ENCODE data around the gene SPATS2L. TPM values are rescaled to one million over a fixed set of nuclear protein-coding genes. Genes with fewer than 3 reads are reported as not detected.

The SPATS2L gene
- polyA plus RNA-seq, 1 experiment: 243 TPM

DNA sequence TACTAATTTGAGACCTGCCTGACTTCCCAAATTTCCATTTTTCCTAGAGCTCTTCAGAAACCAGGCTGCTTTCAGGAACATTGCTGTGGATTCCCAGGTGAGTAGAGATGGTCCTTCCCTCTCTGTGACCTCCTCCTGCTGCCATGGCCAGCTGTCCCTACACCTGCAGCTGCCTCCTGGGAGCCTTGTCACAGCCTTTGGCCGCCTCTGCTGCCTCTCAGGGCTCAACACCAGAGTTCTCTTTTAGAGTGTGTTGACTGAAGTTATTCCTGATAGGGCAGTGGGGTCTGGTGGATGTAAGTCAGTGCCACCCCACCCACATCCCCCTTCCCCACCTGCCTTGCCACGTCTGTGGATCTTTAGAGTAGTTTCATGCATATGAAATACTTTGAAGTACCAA lies 22.9 kb downstream of the SPATS2L start:
- H3K4me3 ChIP-seq (ENCODE audit: low read depth, low read length): no peak overlapping the region
- TF ChIP-seq, protein P1, sequence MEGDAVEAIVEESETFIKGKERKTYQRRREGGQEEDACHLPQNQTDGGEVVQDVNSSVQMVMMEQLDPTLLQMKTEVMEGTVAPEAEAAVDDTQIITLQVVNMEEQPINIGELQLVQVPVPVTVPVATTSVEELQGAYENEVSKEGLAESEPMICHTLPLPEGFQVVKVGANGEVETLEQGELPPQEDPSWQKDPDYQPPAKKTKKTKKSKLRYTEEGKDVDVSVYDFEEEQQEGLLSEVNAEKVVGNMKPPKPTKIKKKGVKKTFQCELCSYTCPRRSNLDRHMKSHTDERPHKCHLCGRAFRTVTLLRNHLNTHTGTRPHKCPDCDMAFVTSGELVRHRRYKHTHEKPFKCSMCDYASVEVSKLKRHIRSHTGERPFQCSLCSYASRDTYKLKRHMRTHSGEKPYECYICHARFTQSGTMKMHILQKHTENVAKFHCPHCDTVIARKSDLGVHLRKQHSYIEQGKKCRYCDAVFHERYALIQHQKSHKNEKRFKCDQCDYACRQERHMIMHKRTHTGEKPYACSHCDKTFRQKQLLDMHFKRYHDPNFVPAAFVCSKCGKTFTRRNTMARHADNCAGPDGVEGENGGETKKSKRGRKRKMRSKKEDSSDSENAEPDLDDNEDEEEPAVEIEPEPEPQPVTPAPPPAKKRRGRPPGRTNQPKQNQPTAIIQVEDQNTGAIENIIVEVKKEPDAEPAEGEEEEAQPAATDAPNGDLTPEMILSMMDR (IDR thresholded peaks at IDR 0.05; ENCODE audit: insufficient read depth, low read depth, low read length): no peak
- CTCF ChIA-PET: interaction anchor here (0.7 to 0.9 kb wide), 2 partner anchors 10 to 42 kb away, joined by 3 to 4 read pairs; no protein-coding TSS in a partner anchor
- no peaks in the 10 kb centered on the region for H3K27me3 ChIP-seq (ENCODE audit: control insufficient read depth, insufficient read depth, low read length)
- no peak for DNase-seq (ENCODE audit: low read depth)
- POLR2A ChIA-PET: no interaction called here
- peaks cover 4% of the 10 kb centered on the region; the same call in 1 of the 2 replicates for H3K36me3 ChIP-seq (ENCODE audit: control insufficient read depth, insufficient read depth, low read length)

DNA sequence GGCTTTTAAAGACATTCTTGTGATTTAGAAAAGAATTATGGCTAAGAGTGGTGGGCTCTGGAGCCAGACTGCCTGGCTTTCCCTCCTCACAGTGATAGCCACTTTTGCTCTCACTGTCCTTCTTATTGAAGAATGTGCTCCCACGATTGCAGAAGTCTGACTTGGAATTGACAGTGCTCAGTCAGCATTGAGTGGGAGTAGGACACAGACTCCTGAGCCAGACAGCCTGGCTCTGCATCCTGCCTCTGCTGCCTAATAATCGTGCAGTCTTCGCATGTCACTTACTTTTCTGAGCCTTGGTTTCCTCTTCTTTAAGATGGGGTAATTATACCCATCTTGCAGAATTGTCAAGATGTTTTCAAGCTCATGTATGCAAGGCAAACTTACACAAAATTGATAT lies 23.3 kb downstream of the SPATS2L start:
- no peak overlapping the region for H3K4me3 ChIP-seq (ENCODE audit: low read depth, low read length)
- no peak for DNase-seq (ENCODE audit: low read depth)
- POLR2A ChIA-PET: no interaction called here
- no peaks in the 10 kb centered on the region for H3K27me3 ChIP-seq (ENCODE audit: control insufficient read depth, insufficient read depth, low read length)
- TF ChIP-seq, protein P1 (IDR thresholded peaks at IDR 0.05; ENCODE audit: insufficient read depth, low read depth, low read length): no peak
- peaks cover 4% of the 10 kb centered on the region; the same call in 1 of the 2 replicates for H3K36me3 ChIP-seq (ENCODE audit: control insufficient read depth, insufficient read depth, low read length)
- CTCF ChIA-PET: interaction anchor here (0.9 kb wide), 1 partner anchor 11 kb away, joined by 4 read pairs; no protein-coding TSS in a partner anchor

DNA sequence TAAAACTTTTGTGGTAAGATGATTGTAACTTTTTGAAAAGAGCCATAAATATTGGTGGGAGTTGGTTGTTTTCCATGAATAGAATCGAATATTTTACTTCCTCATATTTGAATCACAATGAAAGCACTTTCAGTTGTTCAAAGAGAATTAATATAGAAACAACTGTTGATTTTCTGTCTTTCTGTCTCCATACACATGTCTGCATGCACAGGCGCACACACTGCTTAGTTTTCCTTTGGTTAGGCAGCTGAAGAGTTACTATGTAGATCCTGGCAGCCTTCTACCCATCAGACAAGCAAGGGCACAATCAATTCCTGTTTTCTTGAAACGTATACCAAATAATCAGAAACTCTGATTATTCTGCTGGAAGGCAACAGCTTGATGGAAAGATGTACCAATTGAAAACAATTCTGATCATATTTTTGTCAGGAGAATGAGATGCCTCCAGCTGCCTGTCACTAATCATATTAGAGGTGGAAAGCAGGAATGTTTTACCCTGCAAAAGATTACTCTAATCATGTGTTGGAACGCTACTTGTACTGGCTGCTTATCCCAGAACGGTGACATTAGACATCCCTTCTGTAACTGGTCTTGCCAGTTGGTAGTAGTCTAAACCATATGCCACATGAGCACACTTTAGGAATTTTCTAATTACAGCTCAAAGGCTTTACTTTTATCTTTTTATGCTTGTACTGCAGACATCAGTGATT lies 24.0 kb downstream of the SPATS2L start:
- ChIA-PET CTCF (no interaction called here), POLR2A (no interaction called here)
- DNase-seq (ENCODE audit: low read depth): no peak
- peaks cover 4% of the 10 kb centered on the region; the same call in 1 of the 2 replicates for H3K36me3 ChIP-seq (ENCODE audit: control insufficient read depth, insufficient read depth, low read length)
- no peaks in the 10 kb centered on the region for H3K27me3 ChIP-seq (ENCODE audit: control insufficient read depth, insufficient read depth, low read length)
- H3K4me3 ChIP-seq (ENCODE audit: low read depth, low read length): no peak overlapping the region
- TF ChIP-seq, protein P1 (IDR thresholded peaks at IDR 0.05; ENCODE audit: insufficient read depth, low read depth, low read length): no peak

DNA sequence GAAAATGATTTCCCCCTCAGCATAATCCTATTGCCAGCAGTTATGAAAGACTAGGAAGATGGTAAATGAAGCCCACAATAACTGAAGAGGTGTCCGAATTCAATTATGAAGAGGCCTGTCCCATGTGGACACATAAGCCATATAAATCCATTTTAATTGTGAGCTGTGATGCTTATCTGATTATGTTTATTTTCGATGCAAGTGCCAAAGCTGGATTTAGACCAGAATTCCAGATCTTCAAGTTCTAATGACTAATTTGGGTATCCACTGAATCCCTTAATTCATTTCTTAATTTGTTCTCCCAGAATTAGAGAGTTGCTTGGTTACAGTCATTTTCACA lies 24.5 kb downstream of the SPATS2L start:
- Histone ChIP-seq H3K27me3 (ENCODE audit: control insufficient read depth, insufficient read depth, low read length) (no peaks in the 10 kb centered on the region), H3K36me3 (ENCODE audit: control insufficient read depth, insufficient read depth, low read length) (peaks cover 4% of the 10 kb centered on the region; the same call in 1 of the 2 replicates), H3K4me3 (ENCODE audit: low read depth, low read length) (no peak overlapping the region)
- CTCF ChIA-PET: no interaction called here
- POLR2A ChIA-PET: interaction anchor here (0.6 kb wide), 1 partner anchor 291 kb away, joined by 3 read pairs; no protein-coding TSS in a partner anchor
- TF ChIP-seq, protein P1 (IDR thresholded peaks at IDR 0.05; ENCODE audit: insufficient read depth, low read depth, low read length): no peak
- no peak for DNase-seq (ENCODE audit: low read depth)

DNA sequence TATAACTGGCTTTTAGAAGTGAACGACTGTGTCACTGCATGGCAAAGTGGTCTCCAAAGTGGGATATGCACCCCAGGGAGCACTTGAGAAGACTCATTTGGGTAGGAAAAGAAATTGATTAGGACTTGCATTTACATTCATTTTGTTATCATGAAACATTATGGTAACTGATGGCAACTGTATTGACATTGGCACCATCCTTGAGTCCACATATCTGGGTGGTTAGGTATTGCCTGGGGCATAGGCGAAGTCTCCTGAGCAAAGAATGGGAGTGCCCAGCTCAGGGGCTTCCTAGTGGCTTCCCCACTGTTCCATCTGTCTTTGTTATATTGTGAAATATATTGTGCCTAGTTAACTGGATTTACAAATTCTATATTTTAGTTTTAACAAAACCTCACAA lies 29.2 kb downstream of the SPATS2L start:
- no peak for DNase-seq (ENCODE audit: low read depth)
- POLR2A ChIA-PET: no interaction called here
- TF ChIP-seq, protein P1 (IDR thresholded peaks at IDR 0.05; ENCODE audit: insufficient read depth, low read depth, low read length): no peak
- Histone ChIP-seq H3K27me3 (ENCODE audit: control insufficient read depth, insufficient read depth, low read length) (no peaks in the 10 kb centered on the region), H3K36me3 (ENCODE audit: control insufficient read depth, insufficient read depth, low read length) (peaks cover 4% of the 10 kb centered on the region; the same call in 1 of the 2 replicates), H3K4me3 (ENCODE audit: low read depth, low read length) (no peak overlapping the region)
- CTCF ChIA-PET: no interaction called here
